Stimulated activated CD4-positive, alpha-beta T cell treated with anti-CD3 and anti-CD28 coated beads, Interleukin-1b, Interleukin-23, amount 100 ng/mL, for 4 hours (primary cell): ENCODE data around the gene CHPT1.

Source experiments
- DNase-seq, 2 donors: peaks; one replicate each; pipeline ENCODE4 v3.0.0-alpha.2; 2020; ENCODE audit warnings: low read depth in 2 of 2

Gene CHPT1

GRCh38 chr12:101763246-101763931, 65.9 kb downstream of the CHPT1 start:
- DNase-seq: no peak

GRCh38 chr12:101764051-101764792, 66.8 kb downstream of the CHPT1 start:
- no peak for DNase-seq

GRCh38 chr12:101767537-101767936, 70.1 kb downstream of the CHPT1 start:
- no peak for DNase-seq

- no peak for DNase-seq
Measured at GRCh38 chr12:101768781-101769180, 71.3 kb downstream of the CHPT1 start.

GRCh38 chr12:101769865-101770264, 72.4 kb downstream of the CHPT1 start:
- DNase-seq: no peak

GRCh38 chr12:101772012-101772775, 74.8 kb downstream of the CHPT1 start:
- no peak for DNase-seq

- peak; percentile 51 to 62 for DNase-seq
Measured at GRCh38 chr12:101773650-101774162, 76.3 kb downstream of the CHPT1 start.

- no peak for DNase-seq
Measured at GRCh38 chr12:101775816-101776215, 78.4 kb downstream of the CHPT1 start.

- no peak for DNase-seq
Measured at GRCh38 chr12:101777485-101777884, 80.0 kb downstream of the CHPT1 start.

- no peak for DNase-seq
Measured at GRCh38 chr12:101777978-101778377, 80.5 kb downstream of the CHPT1 start.
